Omental fat pad (tissue), 4 donors: ENCODE data around the gene ZBTB7B. TPM values are rescaled to one million over a fixed set of nuclear protein-coding genes. Genes with fewer than 3 reads are reported as not detected.
"Not testable (repeated sequence)": the region's sequence is repeated elsewhere in the genome, so short reads cannot be mapped to it uniquely, and the experiment has no call there.

Experiments
- ATAC-seq: fragments of 150-250 bp; one replicate; pipeline ENCODE4 v1.9.1; 2016; ENCODE audit warnings: mild to moderate bottlenecking, moderate library complexity; ENCODE audit not compliant: low FRiP score
- DNase-seq: peaks from one replicate; pipeline ENCODE4 v3.0.0-alpha.2; 2019; ENCODE audit warnings: low spot score
- CTCF ChIP-seq, 3 donors: fragments of 450-650 bp; IDR thresholded peaks; one replicate each; pipeline ENCODE4 v1.5.1; 2016 to 2017; ENCODE audit warnings: antibody characterized with exemption in 3 of 3, mild to moderate bottlenecking in 3 of 3, moderate library complexity in 2 of 3
- total RNA-seq, 4 donors: library from RNA; depleted of rRNA; stranded (reverse); fragments of >200 nt; gene quantifications; one replicate each; pipeline ENCODE4 v1.1.0, GENCODE V29; 2016

ZBTB7B gene
- total RNA-seq, 4 donors from 2014 or later = 38.6 to 66.4 (median 49.2) TPM

GRCh38 chr1:154982897-154983648, 19.5 kb upstream of the ZBTB7B start, which contains the start of gene FLAD1:
Gene FLAD1 (plus strand): TSS chr1:154983344. CDS start chr1:154983695, 351 bp downstream.
- ATAC-seq = peak; percentile 99
- DNase-seq = peak; percentile 89
- no peak for TF ChIP-seq CTCF (IDR thresholded peaks at IDR 0.05)

- ATAC-seq (no peak), DNase-seq (no peak)
- TF ChIP-seq CTCF (IDR thresholded peaks at IDR 0.05) = no peak
Observed at GRCh38 chr1:154983776-154984466, 18.7 kb upstream of the ZBTB7B start.

GRCh38 chr1:154986736-154987135, 15.9 kb upstream of the ZBTB7B start:
- ATAC-seq = not testable (repeated sequence)

GRCh38 chr1:154987326-154987725, 15.3 kb upstream of the ZBTB7B start:
- ATAC-seq (no peak), DNase-seq (no peak)
- TF ChIP-seq CTCF (IDR thresholded peaks at IDR 0.05) = no peak

More at GRCh38 chr1:154986736-154987135, 15.9 kb upstream of the ZBTB7B start:
- not testable (repeated sequence) for DNase-seq

GRCh38 chr1:154988058-154988954, 14.3 kb upstream of the ZBTB7B start:
- DNase-seq (no peak), ATAC-seq (no peak)
- no peak for TF ChIP-seq CTCF (IDR thresholded peaks at IDR 0.05)

- TF ChIP-seq CTCF (IDR thresholded peaks at IDR 0.05) = no peak
- no peak for DNase-seq
- ATAC-seq = no peak
Observed at GRCh38 chr1:154989195-154989860, 13.3 kb upstream of the ZBTB7B start.
